ENCODE measurements around the gene PFDN2. TPM values are rescaled to one million over a fixed set of nuclear protein-coding genes. Genes with fewer than 3 reads are reported as not detected.

PFDN2 gene
- total and polyA plus RNA-seq, 2 of the 8 experiments (the other 6 are each of a cell fraction or from before 2014, with no cell fraction given), result 66.2 to 71.2 TPM

- ChIA-PET POLR2A (ENCODE audit: partially characterized antibody) (interaction anchor here (0.8 to 1.2 kb wide), 5 partner anchors 16 to 167 kb away, joined by 3 to 6 read pairs (median 3); partner anchors contain the start of gene PPOX), CTCF (ENCODE audit: partially characterized antibody) (interaction anchor here (0.6 to 1.4 kb wide), 5 partner anchors 20 to 1076 kb away, joined by 3 to 4 read pairs (median 3); no protein-coding TSS in a partner anchor)
- H3K27ac ChIP-seq (ENCODE audit: low read depth, low read length), result no peak overlapping the region
- no peak overlapping the region for H2BK12ac ChIP-seq (ENCODE audit: low read depth, low read length)
- no peak overlapping the region for H4K5ac ChIP-seq (ENCODE audit: insufficient read length, low read depth, low read length)
- TF ChIP-seq CTBP2 (IDR thresholded peaks at IDR 0.05; ENCODE audit: borderline replicate concordance, insufficient read depth, insufficient read length, low read length) (no peak), SP4 (IDR thresholded peaks at IDR 0.05; ENCODE audit: low read length) (no peak), CBX8 (IDR thresholded peaks at IDR 0.05; ENCODE audit: borderline replicate concordance, low read depth, low read length) (no peak), FOSL1 (IDR thresholded peaks at IDR 0.05; ENCODE audit: insufficient read depth, low read depth, low read length) (no peak), KDM4A (IDR thresholded peaks at IDR 0.05; ENCODE audit: low read depth, low read length, severe bottlenecking) (no peak), ZNF274 (IDR thresholded peaks at IDR 0.05; ENCODE audit: borderline replicate concordance, extremely low read depth, low read length) (no peak), RXRA (IDR thresholded peaks at IDR 0.05; ENCODE audit: insufficient read depth, low read depth, low read length) (no peak), CHD2 (IDR thresholded peaks at IDR 0.05; ENCODE audit: low read length) (no peak)
- peaks cover 0 to 16% of the 10 kb centered on the region in 2 experiments for H4K20me1 ChIP-seq (replicated peaks in 1 of 2; ENCODE audit: control insufficient read depth in 1 of 2, insufficient read depth in 2 of 2, low read length in 2 of 2)
- H3K4me3 ChIP-seq (ENCODE audit: extremely low read depth in 1 of 4, insufficient read depth in 2 of 4, low read depth in 3 of 4, low read length in 4 of 4), result no peak overlapping the region
- no peak overlapping the region for H2BK15ac ChIP-seq (ENCODE audit: low read length)
- no peaks in the 10 kb centered on the region for H3K27me3 ChIP-seq (replicated peaks in 1 of 4; ENCODE audit: control insufficient read depth in 3 of 4, extremely low read depth in 1 of 4, insufficient read depth in 3 of 4, low read length in 3 of 4)
- no peak overlapping the region for H3K4me2 ChIP-seq (ENCODE audit: insufficient read depth in 1 of 2, low read depth in 2 of 2, low read length in 2 of 2)
- H3K18ac ChIP-seq (ENCODE audit: extremely low read depth, low read length), result no peak overlapping the region
- DNase-seq (ENCODE audit: low read depth in 1 of 2, low spot score in 2 of 2), result no peak
- no peak overlapping the region for H3K23ac ChIP-seq (ENCODE audit: insufficient read length)
- no peak overlapping the region for H3K9ac ChIP-seq (replicated peaks in 1 of 4; ENCODE audit: extremely low read depth in 1 of 4, low read depth in 3 of 4, low read length in 3 of 4)
- H3K36me3 ChIP-seq (ENCODE audit: control insufficient read depth in 2 of 4, insufficient read depth in 4 of 4, low read length in 3 of 4), result peaks cover 16 to 58% (median 33%) of the 10 kb centered on the region in 4 experiments
- peaks cover 4 to 10% (median 5%) of the 10 kb centered on the region in 4 experiments; a peak in 6 of 7 replicates for H3K4me1 ChIP-seq (replicated peaks in 1 of 4; ENCODE audit: control insufficient read depth in 3 of 4, insufficient read depth in 4 of 4, low read length in 3 of 4)
- no peak overlapping the region for H4K8ac ChIP-seq (ENCODE audit: extremely low read depth, insufficient read depth, low read length)
- H2AFZ ChIP-seq (ENCODE audit: low read length), result no peak overlapping the region
- no peak overlapping the region for H2BK5ac ChIP-seq (ENCODE audit: low read depth, low read length)
- H3K56ac ChIP-seq (replicated peaks; ENCODE audit: insufficient read length, low read depth, low read length), result no peak overlapping the region
- H2BK20ac ChIP-seq (ENCODE audit: low read length), result no peak overlapping the region
- no peak overlapping the region for H4K91ac ChIP-seq (replicated peaks; ENCODE audit: insufficient read length, low read length)
- peaks cover 0 to 32% of the 10 kb centered on the region in 2 experiments; a peak in 2 of 4 replicates for H3K79me2 ChIP-seq (ENCODE audit: control insufficient read depth in 1 of 2, insufficient read depth in 2 of 2, low read length in 2 of 2)
- no peak overlapping the region for H2BK120ac ChIP-seq (replicated peaks; ENCODE audit: low read depth, low read length)
- peaks cover 12% of the 10 kb centered on the region for H3K23me2 ChIP-seq (ENCODE audit: low read depth, low read length)
- H3K9me3 ChIP-seq (ENCODE audit: insufficient read depth in 2 of 2, low read depth in 1 of 2, low read length in 1 of 2), result no peaks in the 10 kb centered on the region
- H3K79me1 ChIP-seq (ENCODE audit: low read depth, low read length), result peaks cover 11% of the 10 kb centered on the region
- FAIRE-seq, result no peak
- no peak overlapping the region for H2AK5ac ChIP-seq (ENCODE audit: low read depth, low read length)
- no peak overlapping the region for H3K14ac ChIP-seq (ENCODE audit: insufficient read length)
- H3K4ac ChIP-seq (replicated peaks; ENCODE audit: insufficient read length, low read depth, low read length), result no peak overlapping the region
- WGBS, 2 experiments (ENCODE audit: extremely low coverage in 1 of 2, insufficient coverage in 1 of 2, insufficient read length in 1 of 2, insufficient replicate concordance in 2 of 2, low coverage in 1 of 2, low lambda C conversion rate in 2 of 2, missing lambda C conversion rate in 1 of 2), result 86% methylated on average over 3 of the region's 3 CpGs; no CpG with 5 or more reads in 1 of the 2 experiments
These were observed 3.3 kb upstream of the PFDN2 start for GRCh38 chr1:161121042-161121650.

Measured in H1 (cell line).